NCI-H2227 (cell line): ENCODE data around the gene FOXD4L3.
"Not testable (repeated sequence)": the region's sequence is repeated elsewhere in the genome, so short reads cannot be mapped to it uniquely, and the experiment has no call there.

ENCODE experiments used
- DNase-seq: peaks from one replicate; lab custom pipeline; 2025; ENCODE audit not compliant: unreplicated experiment; lab: John Stamatoyannopoulos, UW

The FOXD4L3 gene

GRCh38 chr9:68343992-68344391 lies 41.3 kb downstream of the FOXD4L3 start:
- not testable (repeated sequence) for DNase-seq

- DNase-seq = not testable (repeated sequence)
Observed at GRCh38 chr9:68351689-68352088, 49.0 kb downstream of the FOXD4L3 start.
